ENCODE measurements around the gene DUSP14.

Gene DUSP14

DNA sequence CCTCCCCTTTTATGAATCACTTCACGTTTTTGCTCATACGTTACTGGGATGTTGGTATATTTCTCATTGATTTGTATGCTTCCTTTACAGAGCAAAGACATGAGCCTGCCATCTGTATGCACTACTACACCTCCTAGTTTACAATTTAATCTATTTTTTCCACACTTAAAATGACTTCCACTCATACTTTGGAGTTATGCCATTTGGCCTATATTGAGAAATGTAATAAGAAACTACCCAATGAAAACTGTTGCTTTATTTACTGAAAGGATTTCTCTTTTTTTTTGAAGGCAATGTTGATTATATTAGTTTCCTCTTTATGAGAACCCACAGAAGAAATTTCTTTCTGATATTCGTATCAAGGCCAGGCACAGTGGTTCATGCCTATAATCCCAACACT, 43.1 kb downstream of the DUSP14 start:
- Mint-ChIP-seq H3K4me1 (no peaks in the 10 kb centered on the region), H3K4me3 (no peak overlapping the region), H3K36me3 (ENCODE audit: insufficient read depth) (peaks cover 51% of the 10 kb centered on the region), H3K9me3 (no peaks in the 10 kb centered on the region), H3K27me3 (no peaks in the 10 kb centered on the region), H3K27ac (ENCODE audit: low read depth) (peak overlapping the region; percentile 36)
- DNase-seq (ENCODE audit: low spot score in 2 of 2) (no peak), ATAC-seq (replicated peaks; ENCODE audit: extremely low read depth, poor library complexity, severe bottlenecking) (no peak)

DNA sequence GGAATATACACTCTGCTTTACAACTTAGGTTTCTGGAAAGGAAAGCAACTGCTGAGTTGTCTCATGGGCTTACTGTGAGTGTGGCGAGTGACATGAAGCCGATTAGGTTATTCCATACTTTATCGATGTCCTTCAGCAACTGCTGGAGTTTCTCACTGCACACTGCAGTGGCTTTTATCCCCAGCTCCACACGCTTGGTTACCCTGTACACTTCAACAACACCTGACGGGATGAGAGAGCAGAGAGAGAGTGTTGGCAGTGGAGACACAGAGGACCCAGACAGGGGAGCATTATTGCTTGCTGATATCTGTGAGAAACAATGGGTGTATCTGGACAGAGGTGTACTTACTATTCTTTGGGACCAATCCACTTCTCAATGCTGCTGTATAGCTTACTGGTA, 46.2 kb downstream of the DUSP14 start:
- Mint-ChIP-seq H3K4me3 (no peak overlapping the region), H3K27ac (ENCODE audit: low read depth) (no peak overlapping the region), H3K36me3 (ENCODE audit: insufficient read depth) (peaks cover 76% of the 10 kb centered on the region), H3K4me1 (no peaks in the 10 kb centered on the region), H3K9me3 (no peaks in the 10 kb centered on the region), H3K27me3 (no peaks in the 10 kb centered on the region)
- no peak for ATAC-seq (replicated peaks; ENCODE audit: extremely low read depth, poor library complexity, severe bottlenecking)
- DNase-seq (ENCODE audit: low spot score in 2 of 2) = no peak

DNA sequence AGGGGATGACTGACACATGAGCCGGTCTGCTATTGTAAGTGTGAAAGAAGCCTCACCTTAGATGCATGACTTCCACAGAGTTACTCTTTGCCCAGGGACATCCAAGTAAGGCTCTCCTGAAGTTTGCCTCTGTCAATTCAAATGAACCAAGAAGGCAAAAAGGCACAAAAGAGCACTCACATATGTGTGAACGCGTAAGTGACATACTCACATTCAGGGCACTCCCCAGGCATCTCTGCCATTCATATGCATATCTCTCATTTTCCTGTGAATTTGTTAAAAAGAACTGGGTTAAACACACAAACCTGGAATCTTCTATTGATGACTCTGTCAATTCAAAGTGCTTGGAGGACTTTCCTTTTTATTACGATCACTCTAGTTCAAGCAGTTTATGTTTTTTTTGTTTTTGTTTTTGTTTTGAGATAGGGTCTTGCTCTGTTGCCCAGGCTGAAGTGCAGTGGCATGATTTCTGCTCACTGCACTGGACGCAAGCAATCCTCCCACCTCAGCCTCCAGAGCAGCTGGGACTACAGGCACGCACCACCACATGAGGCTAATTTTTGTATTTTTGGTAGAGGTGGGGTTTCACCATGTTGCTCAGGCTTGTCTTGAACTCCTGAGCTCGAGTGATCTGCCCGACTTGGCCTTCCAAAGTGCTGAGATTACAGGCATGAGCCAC, 49.4 kb downstream of the DUSP14 start:
- Mint-ChIP-seq H3K4me1 (no peaks in the 10 kb centered on the region), H3K4me3 (no peak overlapping the region), H3K27me3 (no peaks in the 10 kb centered on the region), H3K27ac (ENCODE audit: low read depth) (no peak overlapping the region), H3K36me3 (ENCODE audit: insufficient read depth) (peaks cover 84% of the 10 kb centered on the region), H3K9me3 (no peaks in the 10 kb centered on the region)
- no peak for ATAC-seq (replicated peaks; ENCODE audit: extremely low read depth, poor library complexity, severe bottlenecking)
- DNase-seq (ENCODE audit: low spot score in 2 of 2) = no peak

DNA sequence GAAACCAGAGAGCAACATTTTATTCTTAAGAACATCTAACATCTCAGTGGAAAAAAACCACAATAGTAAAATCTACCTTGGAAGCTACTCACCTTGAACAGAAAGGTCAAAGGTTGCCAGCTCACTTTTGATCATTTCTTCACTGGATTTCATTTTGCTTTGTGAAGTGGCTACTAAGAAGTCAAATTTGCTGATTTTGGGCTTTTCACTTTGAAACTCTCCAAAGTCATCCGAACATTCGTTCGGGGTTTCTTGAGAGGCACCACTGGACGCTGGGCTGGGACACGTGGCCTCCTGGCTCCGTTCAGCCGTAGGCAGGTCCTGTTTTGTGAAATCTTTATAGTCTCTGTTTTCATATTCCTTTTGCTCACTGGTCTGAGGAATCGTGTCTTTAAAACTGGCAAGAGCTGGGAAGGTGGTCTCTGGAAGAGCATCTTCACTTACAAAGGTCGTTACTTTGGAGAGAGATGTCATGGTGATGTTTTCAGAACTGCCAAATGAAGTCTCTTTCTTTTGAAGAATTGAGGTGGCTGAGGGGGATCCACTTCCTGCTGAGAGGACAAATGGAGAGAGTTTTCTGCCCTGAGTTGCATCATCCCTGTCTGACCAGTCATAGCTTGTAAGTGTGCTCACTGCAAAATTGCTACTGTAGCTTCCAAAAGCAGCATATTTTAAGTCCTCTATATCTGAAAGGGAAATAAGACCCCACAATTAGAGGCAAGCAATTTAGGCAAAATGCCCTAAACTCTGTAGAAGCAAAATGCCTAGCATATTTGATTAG, 52.4 kb downstream of the DUSP14 start:
- Mint-ChIP-seq H3K9me3 (no peaks in the 10 kb centered on the region), H3K27me3 (no peaks in the 10 kb centered on the region), H3K36me3 (ENCODE audit: insufficient read depth) (peaks cover 72% of the 10 kb centered on the region), H3K4me3 (no peak overlapping the region), H3K4me1 (peaks cover 9% of the 10 kb centered on the region), H3K27ac (ENCODE audit: low read depth) (no peak overlapping the region)
- no peak for DNase-seq (ENCODE audit: low spot score in 2 of 2)
- no peak for ATAC-seq (replicated peaks; ENCODE audit: extremely low read depth, poor library complexity, severe bottlenecking)

DNA sequence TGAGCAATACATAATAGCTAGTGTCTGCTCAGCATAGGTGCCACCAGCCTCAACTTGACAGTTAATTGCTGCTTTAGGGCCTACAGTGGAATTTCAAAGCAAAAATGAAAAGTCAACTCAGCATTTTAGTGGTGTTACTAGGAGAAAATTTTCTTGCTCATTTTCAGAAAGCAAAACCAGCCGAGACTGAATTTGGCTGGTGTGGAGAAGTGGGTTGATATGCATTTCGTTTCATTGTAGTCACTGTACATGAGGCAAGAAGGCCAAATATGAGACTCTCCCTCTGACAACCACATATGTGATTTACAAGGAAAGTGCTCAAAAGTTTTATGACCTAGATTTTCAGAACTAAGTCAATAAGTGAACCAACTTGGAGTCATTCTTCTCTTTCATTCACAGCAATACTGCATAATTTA, 54.0 kb downstream of the DUSP14 start:
- Mint-ChIP-seq H3K27ac (ENCODE audit: low read depth) (peak overlapping the region; percentile 22), H3K4me3 (no peak overlapping the region), H3K36me3 (ENCODE audit: insufficient read depth) (peaks cover 66% of the 10 kb centered on the region)

DNA sequence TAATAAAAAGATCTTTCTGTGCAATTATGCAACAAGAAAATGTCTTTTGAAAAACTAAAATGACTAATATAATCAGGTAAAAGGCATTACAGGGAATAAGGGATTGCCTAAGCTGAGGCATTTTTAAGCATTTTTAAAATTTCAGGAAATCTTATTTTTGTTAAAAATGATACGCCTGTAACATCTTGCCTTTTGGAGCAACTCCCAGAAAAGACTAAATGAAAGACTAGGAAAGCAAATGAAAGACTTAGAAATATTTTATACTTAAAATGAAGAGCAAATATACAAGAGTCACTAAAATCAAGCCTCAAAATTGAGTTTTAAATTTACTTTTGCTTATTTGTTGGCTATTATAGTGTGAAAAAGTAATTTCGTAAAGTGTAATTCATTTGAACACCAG, 55.8 kb downstream of the DUSP14 start:
- no peaks in the 10 kb centered on the region for H3K27me3 Mint-ChIP-seq
- no peak overlapping the region for H3K4me3 Mint-ChIP-seq
- peaks cover 63% of the 10 kb centered on the region for H3K36me3 Mint-ChIP-seq (ENCODE audit: insufficient read depth)
- no peak overlapping the region for H3K27ac Mint-ChIP-seq (ENCODE audit: low read depth)
- ATAC-seq (replicated peaks; ENCODE audit: extremely low read depth, poor library complexity, severe bottlenecking) (no peak), DNase-seq (ENCODE audit: low spot score in 2 of 2) (no peak)
- peaks cover 18% of the 10 kb centered on the region for H3K4me1 Mint-ChIP-seq
- no peaks in the 10 kb centered on the region for H3K9me3 Mint-ChIP-seq

More for the DNA sequence above, 54.0 kb downstream of the DUSP14 start:
- Mint-ChIP-seq H3K27me3 (no peaks in the 10 kb centered on the region), H3K9me3 (no peaks in the 10 kb centered on the region), H3K4me1 (peaks cover 10% of the 10 kb centered on the region)
- ATAC-seq (replicated peaks; ENCODE audit: extremely low read depth, poor library complexity, severe bottlenecking) = no peak
- no peak for DNase-seq (ENCODE audit: low spot score in 2 of 2)

DNA sequence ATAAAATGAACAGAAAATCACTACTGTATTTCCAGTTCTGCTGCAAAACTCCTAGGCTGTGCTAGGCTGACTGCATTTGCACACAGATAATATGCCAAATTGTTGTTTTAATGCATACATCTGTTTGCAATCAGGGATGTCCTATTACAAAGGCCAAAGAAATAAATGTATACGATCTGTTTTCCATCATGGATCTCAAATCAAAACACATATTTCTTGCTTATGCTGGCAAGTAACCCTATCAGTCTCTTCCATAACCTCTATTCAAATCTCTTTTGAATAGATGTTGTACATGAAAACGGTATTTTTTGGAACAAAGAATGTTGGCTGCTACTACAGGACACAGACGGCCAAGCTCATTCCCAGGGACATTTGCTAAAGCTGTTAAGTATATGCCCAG, 56.6 kb downstream of the DUSP14 start:
- Mint-ChIP-seq H3K4me1 (peaks cover 26% of the 10 kb centered on the region), H3K36me3 (ENCODE audit: insufficient read depth) (peaks cover 63% of the 10 kb centered on the region)

DNA sequence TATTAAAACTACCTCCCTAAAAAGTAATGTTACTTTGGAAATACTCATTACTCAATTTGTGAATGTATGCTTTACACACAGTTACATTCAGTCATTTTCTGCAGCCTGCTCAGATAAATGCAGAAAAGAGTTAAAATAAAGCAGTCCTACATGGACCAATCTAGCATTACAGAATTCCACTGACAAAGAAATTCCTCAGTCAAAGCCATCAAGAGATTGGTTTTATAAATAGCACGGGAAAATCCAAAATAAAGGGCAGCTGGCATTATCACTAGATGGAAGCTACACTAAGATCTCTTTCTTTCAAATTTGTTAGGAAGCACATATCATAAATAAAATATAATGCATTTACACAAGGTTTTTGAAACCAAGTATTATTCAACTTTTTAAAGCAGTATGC, 58.3 kb downstream of the DUSP14 start:
- H3K4me1 Mint-ChIP-seq = peaks cover 43% of the 10 kb centered on the region
- no peak overlapping the region for H3K27ac Mint-ChIP-seq (ENCODE audit: low read depth)
- ATAC-seq (replicated peaks; ENCODE audit: extremely low read depth, poor library complexity, severe bottlenecking) (no peak), DNase-seq (ENCODE audit: low spot score in 2 of 2) (no peak)
- H3K36me3 Mint-ChIP-seq (ENCODE audit: insufficient read depth) = peaks cover 56% of the 10 kb centered on the region
- H3K9me3 Mint-ChIP-seq = no peaks in the 10 kb centered on the region
- no peaks in the 10 kb centered on the region for H3K27me3 Mint-ChIP-seq
- H3K4me3 Mint-ChIP-seq = no peak overlapping the region

More for the DNA sequence above, 56.6 kb downstream of the DUSP14 start:
- no peak overlapping the region for H3K4me3 Mint-ChIP-seq
- H3K9me3 Mint-ChIP-seq = no peaks in the 10 kb centered on the region
- H3K27ac Mint-ChIP-seq (ENCODE audit: low read depth) = peak overlapping the region; percentile 65
- DNase-seq (ENCODE audit: low spot score in 2 of 2) = no peak
- ATAC-seq (replicated peaks; ENCODE audit: extremely low read depth, poor library complexity, severe bottlenecking) = no peak
- H3K27me3 Mint-ChIP-seq = no peaks in the 10 kb centered on the region

DNA sequence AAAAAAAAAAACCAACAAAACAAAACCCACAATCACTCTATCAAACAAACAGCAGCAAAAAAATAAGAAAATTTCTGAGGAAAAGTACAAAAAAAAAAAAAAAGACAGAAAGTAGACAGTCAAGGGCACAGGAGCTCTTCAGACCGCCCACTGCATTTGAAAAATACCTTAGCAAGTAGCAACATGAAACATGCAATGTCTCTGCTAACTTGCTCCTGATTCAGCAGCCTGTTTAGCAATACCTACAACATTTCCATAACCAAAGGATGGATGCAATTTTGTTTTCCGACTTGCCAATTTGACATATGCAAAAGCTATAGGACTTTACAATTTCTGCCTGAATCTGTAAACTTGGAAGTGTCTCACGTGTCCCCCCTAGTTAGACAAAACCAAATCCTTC, 62.1 kb downstream of the DUSP14 start:
- no peak overlapping the region for H3K4me3 Mint-ChIP-seq
- H3K27ac Mint-ChIP-seq (ENCODE audit: low read depth) = peak overlapping the region; percentile 24
- no peaks in the 10 kb centered on the region for H3K27me3 Mint-ChIP-seq
- peaks cover 54% of the 10 kb centered on the region for H3K36me3 Mint-ChIP-seq (ENCODE audit: insufficient read depth)
- peaks cover 48% of the 10 kb centered on the region for H3K4me1 Mint-ChIP-seq
- ATAC-seq (replicated peaks; ENCODE audit: extremely low read depth, poor library complexity, severe bottlenecking) (no peak), DNase-seq (ENCODE audit: low spot score in 2 of 2) (no peak)
- no peaks in the 10 kb centered on the region for H3K9me3 Mint-ChIP-seq

DNA sequence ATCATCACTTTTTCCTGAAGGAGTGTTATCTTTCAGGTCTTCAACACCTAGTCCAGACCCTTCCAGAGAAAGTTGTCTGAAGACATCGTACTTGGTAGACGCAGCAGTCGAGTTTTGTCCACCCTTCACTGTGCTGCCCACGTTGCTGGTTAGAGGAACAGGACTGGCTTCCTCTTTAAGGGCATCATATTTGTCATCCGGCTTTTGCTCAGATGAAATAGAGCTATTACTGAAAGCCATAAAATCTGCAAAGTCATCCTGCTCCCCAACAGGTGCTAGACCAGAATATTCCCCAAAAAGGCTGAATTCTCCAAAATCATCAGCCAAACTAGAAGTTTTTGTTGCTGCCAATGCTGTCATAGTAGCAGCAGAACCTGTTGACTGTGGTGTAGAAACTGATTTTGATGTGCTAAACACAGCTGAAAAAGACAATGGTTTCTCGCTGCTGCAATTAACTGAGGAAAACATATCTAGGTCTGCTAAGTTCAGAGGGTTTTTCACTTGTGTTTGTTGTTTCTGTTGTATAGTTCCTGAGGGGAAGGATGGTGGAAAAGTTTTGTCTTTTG, 63.8 kb downstream of the DUSP14 start:
- DNase-seq (ENCODE audit: low spot score in 2 of 2) (no peak), ATAC-seq (replicated peaks; ENCODE audit: extremely low read depth, poor library complexity, severe bottlenecking) (no peak)
- peak overlapping the region; percentile 24 for H3K27ac Mint-ChIP-seq (ENCODE audit: low read depth)
- H3K36me3 Mint-ChIP-seq (ENCODE audit: insufficient read depth) = peaks cover 56% of the 10 kb centered on the region
- peaks cover 50% of the 10 kb centered on the region for H3K4me1 Mint-ChIP-seq
- peak overlapping the region; percentile 32 for H3K4me3 Mint-ChIP-seq
- no peaks in the 10 kb centered on the region for H3K9me3 Mint-ChIP-seq
- H3K27me3 Mint-ChIP-seq = no peaks in the 10 kb centered on the region

DNA sequence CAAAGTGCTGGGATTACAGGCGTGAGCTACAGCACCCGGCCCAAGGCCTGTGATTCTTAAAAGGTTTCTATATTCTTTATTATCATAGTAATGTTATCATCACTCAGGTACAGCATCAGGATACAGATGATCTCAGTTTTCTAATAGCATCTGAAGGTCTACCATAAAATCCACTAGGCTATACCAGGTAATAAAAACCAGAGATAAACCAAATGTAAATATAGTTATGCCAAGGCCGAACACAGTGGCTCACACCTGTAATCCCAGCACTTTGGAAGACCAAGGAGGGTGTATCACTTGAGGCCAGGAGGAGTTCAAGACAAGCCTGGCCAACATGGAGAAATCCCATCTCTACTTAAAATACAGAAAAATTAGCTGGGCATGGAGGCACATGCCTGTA, 65.7 kb downstream of the DUSP14 start:
- H3K4me1 Mint-ChIP-seq = peaks cover 46% of the 10 kb centered on the region
- no peak overlapping the region for H3K4me3 Mint-ChIP-seq
- no peak for DNase-seq (ENCODE audit: low spot score in 2 of 2)
- ATAC-seq (replicated peaks; ENCODE audit: extremely low read depth, poor library complexity, severe bottlenecking) = no peak
- H3K36me3 Mint-ChIP-seq (ENCODE audit: insufficient read depth) = peaks cover 60% of the 10 kb centered on the region
- H3K9me3 Mint-ChIP-seq = no peaks in the 10 kb centered on the region
- H3K27me3 Mint-ChIP-seq = no peaks in the 10 kb centered on the region
- no peak overlapping the region for H3K27ac Mint-ChIP-seq (ENCODE audit: low read depth)

DNA sequence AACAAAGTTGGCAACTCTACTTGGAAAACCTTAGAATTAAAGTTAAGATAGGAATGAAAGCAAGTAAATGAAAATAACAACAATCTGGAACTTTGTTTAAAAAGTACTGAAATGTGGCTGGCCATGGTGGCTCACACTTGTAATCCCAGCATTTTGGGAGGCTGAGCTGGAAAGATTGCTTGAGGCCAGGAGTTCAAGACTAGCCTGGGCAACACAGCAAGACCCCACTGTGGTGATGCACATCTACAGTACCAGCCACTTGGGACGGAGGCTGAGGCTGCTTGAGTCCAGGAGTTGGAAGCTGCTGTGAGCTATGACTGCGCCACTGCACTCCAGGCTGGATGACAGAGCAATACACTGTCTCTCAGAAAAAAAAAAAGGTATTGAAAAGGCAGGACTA, 67.8 kb downstream of the DUSP14 start:
- no peak for DNase-seq (ENCODE audit: low spot score in 2 of 2)
- peaks cover 64% of the 10 kb centered on the region for H3K36me3 Mint-ChIP-seq (ENCODE audit: insufficient read depth)
- H3K4me1 Mint-ChIP-seq = peaks cover 30% of the 10 kb centered on the region
- no peaks in the 10 kb centered on the region for H3K9me3 Mint-ChIP-seq
- no peak overlapping the region for H3K27ac Mint-ChIP-seq (ENCODE audit: low read depth)
- no peak overlapping the region for H3K4me3 Mint-ChIP-seq
- no peak for ATAC-seq (replicated peaks; ENCODE audit: extremely low read depth, poor library complexity, severe bottlenecking)
- no peaks in the 10 kb centered on the region for H3K27me3 Mint-ChIP-seq

DNA sequence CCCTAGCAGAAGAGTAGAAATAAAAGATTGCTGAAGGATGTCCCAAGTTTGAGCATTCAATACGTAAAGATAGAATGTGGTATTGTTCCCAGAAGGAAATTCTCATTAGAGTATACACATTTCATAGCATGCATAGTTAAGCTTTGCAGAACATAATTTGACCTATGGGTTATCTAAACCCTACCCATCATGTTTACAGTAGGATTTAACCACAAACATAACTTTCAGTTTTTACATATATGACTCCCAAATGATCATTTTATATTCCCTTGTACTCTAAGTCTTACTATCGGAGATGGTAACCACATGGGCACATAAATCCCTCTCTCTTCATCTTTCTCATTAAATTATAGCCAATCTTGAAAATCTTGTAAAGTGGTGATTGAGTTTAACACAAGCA, 68.6 kb downstream of the DUSP14 start:
- peaks cover 57% of the 10 kb centered on the region for H3K36me3 Mint-ChIP-seq (ENCODE audit: insufficient read depth)
- ATAC-seq (replicated peaks; ENCODE audit: extremely low read depth, poor library complexity, severe bottlenecking) (no peak), DNase-seq (ENCODE audit: low spot score in 2 of 2) (no peak)
- H3K27me3 Mint-ChIP-seq = no peaks in the 10 kb centered on the region
- H3K4me1 Mint-ChIP-seq = peaks cover 23% of the 10 kb centered on the region
- H3K27ac Mint-ChIP-seq (ENCODE audit: low read depth) = no peak overlapping the region
- no peak overlapping the region for H3K4me3 Mint-ChIP-seq
- H3K9me3 Mint-ChIP-seq = no peaks in the 10 kb centered on the region
